ENCODE data around the gene ZNF771.

Gene ZNF771

DNA sequence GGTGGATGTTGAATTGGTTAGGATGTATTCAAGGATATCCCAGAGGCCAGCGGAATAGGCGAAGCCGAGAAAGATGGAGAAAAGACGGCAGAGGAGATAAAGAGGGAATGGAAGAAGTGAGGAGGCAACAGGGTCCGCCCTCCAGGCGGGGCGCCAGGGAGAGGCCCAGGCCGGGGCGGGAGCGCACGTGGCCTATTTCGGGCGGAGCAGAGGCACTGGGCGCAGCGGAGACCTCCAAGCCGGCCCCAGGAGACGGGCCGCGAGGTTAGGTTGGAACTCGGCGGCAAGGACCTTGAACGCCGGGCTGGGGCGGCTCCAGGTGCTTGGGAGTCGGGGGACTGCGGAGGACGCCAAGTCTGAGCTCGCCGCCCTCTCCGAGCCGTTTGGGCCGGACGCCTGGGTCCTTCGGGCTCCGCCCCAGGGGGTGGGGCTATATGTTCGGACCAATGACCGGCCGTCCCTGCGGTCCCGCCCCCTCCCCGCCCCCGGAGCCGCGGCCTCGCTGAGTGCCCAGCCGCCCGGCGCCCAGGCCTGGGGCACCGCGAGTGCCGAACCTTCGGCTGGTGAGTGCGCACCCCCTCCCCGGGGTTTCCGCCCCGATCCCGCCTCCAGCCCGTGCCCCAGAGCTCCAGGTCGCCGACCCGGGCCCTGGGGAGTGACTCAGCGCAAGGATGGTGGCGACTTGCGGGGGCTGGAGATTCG is at the start of gene ZNF771:
Gene ZNF771, plus strand, starts transcription at position 505 of the 702 bp plus-strand sequence. CDS start 448 bp downstream, outside the sequence.
- peak; percentile 94 for DNase-seq

DNA sequence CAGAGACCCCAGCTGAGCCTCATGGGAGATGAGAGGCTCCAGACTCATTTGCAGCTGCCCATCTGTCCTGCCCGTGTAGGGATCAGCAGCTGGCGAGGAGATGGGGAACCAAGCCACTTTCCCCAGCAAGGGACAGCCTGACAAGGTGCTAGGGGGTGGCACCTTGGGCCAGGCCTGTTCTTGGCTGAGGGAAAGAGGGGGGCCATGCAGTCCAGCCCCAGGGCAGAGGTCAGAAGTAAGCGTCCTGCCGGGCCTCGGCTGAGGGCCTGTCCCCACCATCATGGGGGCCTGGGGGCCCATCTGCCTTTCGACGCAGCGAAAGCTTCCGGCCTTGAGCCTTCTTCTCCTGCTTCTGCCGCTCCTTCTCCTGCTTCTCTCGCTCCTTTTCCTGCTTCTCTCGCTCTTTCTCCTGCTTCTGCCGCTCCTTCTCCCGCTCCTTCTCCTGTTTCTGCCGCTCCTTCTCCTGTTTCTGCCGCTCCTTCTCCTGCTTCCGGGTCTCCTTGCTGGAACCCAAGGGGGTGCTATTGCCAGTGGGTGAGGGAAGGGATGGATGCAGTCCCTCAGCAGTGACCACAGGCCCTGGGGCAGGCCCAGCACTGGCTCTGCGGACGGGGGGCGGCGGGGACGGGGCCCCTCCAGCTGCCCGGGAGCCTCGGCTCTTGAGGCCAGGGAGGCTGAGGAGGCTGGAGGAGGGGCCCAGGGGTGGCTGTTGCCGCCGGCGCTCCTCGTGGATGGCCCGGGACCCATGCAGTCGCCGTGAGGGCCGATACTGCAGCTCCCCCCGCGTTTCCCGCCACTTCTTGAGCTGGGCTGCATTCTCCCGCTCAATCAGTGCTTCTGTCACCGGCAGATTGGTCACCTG is 49.5 kb upstream of the ZNF771 start:
- no peak for DNase-seq

DNA sequence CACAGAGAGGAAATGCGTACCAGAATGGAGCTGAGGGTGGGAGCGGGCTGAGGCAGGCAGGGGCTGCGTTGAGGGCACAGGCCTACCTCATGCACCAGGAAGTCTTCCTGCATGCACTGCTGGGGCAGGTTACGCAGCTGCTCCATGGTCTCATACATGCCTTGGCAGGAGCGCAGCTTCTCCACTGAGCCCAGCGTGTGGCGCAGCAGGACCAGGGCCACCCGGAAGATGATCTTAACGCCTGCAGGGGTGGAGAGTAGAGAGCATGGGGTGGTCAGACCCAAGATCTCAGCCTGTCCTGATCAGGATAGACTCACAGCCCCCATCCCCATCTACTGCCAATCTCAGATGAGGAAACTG is 48.8 kb upstream of the ZNF771 start:
- no peak for DNase-seq

DNA sequence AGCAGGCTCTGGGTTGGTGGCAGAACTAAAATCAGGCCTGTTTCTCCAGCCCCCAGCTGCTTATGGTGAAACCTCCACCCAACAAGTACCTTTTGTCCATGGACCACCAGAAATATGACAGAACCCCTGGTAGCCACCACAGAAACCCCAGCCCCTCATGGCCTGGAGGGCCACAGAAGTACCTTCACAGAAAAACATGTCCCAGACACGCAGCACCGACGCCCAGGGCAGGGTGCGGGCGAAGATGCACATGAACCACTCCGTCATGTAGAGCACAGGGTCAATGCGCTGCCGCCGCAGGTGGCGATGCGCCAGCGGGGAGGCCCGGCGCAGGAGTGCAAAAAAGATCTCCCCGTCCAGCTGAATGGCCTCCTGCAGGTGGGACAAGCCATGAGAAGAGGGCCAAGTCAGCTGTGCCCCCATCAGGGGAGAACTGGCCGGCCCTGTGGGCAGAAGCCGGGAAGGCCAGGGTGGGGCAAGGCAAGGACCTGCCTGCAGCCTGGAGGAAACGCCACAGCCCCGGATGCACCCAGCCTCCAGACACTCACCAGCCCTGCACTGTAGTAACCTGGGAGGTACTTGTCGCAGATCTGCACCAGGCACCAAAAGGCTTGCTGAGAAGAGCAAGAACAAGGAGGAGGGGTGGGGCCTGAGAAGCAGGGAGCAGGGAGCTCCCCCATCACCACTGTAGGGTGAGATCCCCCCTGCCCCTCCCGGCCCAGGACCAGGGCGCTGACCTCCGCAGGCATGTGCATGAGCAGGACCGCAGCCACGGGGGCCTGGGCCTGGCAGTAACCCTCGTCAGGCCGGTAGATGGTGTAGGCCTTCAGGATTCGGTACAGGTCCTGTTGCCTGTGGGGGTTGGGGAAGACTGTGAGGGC is 48.2 kb upstream of the ZNF771 start:
- DNase-seq: no peak

DNA sequence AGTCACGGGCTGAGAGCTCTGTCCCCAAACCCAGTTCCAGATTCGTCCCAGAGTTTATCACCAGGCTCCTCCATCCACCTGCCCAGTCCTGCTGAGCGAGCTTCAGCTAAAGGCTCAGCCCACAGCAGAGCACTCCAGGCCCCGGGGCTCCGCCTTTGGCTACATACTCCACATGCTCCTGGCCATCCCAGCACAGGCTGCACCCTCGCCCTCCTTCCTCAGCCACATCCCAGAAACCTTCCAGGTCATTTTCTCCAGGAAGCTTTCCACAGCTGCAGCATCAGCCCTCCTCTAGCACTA is 47.6 kb upstream of the ZNF771 start:
- no peak for DNase-seq

DNA sequence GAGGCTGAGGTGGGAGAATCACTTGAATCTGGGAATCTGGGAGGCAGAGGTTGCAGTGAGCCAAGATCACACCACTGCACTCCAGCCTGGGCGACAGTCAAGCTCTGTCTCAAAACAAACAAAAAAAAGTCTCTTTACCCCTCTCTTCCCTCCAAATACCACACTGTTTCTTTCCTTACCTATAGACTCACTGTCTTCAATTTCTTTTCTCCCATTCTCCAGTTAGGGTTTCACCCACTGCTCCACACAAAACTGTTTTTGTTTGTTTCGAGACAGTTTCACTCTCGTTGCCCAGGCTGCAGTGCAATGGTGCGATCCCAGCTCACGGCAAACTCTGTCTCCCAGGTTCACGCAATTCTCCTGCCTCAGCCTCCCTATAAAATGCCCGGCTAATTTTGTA is 46.2 kb upstream of the ZNF771 start:
- DNase-seq: no peak

DNA sequence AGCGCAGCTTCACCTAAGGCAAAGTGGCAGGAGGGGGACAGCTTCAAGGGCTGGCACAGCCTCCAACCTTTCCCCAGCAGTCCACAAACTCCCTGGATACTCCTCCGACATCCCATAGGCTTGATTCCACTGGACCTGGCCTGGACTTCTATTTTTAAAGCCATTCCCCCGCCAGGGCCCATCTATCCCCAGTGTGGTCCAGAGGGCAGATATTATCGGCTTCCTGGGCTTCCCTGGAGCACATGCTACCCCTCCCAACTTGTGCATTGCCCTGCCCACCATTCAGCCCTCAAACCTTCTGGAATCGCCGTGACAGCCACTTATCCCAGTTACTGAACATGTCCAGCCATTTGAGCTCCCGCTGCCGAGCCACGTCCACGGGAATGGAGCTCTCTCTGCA is 42.2 kb upstream of the ZNF771 start:
- no peak for DNase-seq

DNA sequence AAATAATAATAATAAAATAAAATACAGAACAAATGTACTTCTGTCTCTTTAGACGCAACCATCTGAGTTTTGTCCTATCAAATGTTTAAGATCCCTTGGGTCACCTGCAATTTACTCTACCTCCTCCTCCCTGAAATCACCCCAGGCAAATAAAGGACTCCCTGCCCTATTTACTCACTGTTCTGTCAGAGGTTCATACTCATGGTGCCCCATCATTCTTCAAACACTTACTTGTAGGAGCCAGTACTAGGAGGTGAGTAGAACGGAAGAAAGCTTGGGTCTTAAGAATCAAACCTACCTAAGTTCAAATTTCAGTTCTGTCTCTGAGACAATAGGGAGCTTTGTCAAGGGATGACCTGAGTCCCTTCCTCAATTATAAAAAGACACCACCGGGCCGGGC is 40.9 kb upstream of the ZNF771 start:
- no peak for DNase-seq

DNA sequence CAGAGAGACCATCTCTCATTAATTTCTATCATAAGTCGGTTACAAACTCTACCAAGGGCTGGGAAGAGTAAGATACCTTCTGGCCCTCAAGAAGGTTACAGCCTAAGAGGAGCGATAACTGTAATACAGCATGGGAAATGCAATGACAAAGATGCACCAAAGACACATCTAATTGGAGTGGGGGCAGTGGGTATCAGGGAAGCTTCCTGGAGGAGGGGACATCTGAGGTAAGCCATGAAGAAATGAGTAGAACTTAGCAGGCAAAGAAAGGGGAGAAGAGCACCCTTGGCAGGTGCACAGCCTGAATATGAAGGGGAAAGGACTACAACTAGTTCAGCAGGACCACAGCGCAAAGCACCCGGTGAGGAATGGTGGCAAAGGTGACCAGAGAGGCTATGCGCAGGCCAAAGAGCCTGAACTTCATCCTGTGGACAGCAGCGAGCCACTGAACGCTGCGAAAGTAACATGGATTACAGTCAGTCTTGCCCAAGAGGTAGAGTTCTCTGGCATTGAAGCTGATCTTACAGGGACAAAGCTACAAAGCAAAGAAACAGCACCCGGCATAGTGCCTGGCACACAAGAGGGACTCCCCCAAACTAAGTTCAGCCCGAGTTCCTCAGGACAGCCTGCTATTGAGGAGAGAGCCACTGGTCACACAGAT is 39.9 kb upstream of the ZNF771 start:
- no peak for DNase-seq

DNA sequence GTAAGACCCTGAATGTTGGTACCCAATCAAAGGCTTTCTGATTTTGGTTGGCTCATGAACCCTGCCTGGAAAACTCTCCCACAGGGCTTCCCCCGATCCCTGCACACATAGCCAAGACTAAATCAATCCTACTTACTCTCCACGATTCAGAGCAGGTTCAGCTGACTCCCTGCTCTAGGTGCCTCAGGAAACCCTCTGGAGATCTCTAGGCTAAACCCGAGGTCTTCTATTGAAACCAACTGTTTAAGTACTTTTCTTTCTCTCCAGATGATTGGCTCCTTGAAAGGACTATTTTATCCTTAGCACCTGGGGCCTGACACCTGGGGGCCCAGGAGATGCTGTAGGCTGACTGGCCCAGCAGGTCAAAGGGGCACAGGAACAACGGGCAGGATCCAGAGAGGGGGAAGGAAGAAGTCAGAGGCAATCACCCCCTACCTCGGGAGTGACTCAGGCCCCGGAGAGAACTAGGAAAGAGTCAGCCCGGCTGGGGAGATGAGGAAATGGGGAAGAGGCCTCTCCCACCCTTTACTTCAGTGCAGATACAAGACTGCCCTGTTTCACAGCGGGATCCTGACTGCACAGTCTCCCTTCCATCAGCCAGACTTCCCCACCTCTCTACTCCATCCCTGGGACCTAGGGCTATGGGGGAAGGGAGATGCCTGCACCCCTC is 39.1 kb upstream of the ZNF771 start:
- DNase-seq: peak; percentile 56

DNA sequence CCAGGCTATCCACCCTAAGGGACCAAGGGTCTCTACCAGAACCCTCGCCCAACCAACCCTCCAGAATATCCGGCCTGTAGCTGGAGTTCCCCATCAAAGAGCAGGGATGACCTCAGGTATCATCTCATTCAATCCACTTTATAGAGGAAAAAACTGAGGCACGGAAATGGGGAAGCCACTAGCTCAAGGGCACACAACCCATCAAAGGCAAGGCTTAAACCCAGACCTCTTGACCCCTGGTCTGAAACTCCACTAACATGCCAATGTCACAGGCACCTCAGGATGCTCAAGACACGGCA is 38.7 kb upstream of the ZNF771 start:
- no peak for DNase-seq

DNA sequence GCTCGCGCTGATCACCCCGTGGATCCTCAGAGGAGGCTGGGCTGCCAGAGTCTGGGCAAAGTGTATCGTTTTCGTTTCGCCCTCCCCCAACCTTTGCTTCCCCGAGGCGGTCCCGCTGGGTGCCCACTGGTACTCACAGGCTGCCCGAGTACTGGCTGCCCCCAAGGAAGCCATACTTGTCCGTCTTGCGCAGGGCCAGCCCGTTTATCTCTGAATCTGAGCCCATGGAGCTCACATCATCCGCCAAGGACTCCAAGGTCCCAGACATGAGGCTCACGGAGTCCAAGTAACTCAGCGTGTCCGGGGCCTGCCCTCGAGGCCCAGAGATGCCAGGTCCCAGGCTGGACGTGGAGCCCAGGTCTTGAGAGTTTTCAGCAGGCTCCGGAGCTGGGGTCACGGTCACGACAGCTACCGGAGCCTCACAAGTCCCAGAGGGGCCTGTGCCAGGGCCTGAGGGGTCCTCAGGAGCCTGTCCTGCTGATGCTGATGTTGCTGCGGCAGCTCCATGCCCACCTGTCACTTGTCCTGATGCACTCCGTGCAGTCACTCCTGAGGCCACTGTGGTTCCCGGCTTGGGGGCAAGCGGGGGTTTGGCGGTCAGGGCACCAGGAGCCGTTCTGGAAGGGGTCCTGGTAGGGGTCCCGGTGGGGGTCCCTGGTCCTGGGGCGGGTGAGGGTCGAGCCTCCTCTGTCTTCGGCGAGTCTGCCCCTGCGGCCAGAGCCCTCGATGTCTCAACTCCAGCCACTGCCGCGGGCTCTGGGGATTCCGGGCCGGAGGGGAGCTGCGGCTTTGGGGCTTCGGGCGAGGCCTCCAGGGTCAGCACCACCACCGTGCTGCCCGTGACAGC is 38.1 kb upstream of the ZNF771 start:
- peak; percentile 65 for DNase-seq

DNA sequence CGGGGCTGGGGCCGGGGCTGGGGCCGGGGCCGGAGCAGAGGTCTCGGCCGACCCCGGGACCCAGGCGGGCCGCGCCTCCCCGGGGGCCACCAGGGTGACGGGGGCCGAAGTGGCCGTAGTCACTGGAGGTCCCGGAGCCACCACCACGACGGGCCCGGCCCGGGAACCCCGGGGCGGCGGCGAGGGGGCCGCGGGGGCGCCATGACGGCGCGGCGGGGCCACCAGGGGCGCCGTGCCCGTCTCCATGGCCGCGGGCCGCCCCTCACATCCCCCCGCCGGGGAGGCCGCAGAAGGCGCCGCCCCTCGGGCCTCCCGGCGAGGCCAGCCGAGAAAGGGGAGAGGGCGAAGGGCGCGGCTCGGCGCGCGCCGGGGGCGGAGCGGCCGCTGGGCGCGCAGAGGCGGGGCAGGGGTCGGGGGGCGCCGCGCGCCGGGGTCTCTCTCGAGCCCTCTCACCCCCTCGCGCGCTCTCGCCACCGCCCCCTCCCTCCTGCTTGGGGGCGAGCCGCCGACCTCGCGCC is 37.4 kb upstream of the ZNF771 start:
- no peak for DNase-seq

DNA sequence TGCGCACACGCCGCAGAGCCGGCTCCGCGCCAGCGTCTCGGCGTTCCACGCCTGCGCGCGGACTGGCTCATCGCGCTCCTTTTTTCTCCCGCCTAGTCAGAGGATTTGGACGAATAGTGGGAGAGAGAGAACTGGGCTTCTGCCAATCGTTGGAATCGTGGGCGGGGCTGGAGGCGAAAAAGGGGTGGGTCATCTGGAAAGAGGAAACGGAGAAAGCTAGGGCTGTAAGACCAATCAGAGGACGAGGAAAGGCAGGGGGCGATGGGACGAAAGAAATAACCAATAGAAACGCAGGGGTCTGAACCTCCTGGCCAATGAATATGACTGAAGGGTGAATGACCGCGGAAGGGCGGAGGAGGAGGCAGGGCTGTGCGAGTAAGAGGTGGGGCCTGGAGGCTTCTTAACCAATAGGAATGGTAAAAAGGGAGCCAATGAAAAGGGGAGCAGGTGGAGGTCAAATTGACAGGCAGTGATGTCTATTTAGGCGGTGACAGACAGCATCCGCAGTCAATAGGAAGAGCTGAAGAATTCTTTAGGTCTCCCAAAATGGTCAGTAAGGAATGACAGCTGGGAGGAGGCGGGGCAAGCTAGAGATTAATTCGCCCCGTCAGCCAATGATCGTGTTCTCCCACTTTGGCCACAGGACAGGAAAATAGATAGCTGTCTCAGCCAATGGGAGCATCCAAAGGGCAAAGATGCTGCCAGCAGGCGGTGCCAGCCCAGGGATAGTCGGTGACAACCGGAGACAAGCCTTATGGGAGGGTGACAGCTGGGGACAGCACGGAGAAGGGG is 36.8 kb upstream of the ZNF771 start, which contains the start of gene TBC1D10B:
Gene TBC1D10B, minus strand, starts transcription at position 39 of the 792 bp plus-strand sequence. CDS start 311 bp downstream, outside the sequence.
- peak; percentile 96 for DNase-seq

DNA sequence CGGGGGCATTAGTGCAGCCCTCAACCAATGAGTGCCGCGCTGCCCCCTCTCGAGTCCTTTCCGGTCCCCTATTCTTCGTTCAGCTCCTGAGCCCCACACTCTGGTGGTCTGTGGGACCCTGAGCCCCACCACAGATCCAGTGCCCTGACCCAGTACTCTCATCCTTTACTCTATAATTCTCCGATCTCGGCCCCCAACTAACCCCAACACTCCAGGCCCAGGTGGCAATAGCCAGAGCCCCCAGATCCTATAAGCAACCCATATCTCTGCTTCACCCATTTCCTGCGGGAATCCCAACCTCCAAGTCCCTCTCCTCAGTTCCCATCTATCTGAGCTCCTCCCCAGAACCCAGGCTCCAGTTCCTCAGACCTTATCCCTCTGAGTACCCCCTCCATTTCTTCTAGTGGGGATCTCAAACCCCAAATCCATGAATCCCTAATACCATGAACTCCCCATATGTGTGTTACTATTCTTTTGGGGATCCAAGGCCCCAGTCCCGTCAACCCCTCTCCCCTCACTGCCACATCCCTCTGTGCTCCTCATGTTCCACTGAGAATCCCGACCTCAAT is 36.1 kb upstream of the ZNF771 start:
- DNase-seq: no peak

DNA sequence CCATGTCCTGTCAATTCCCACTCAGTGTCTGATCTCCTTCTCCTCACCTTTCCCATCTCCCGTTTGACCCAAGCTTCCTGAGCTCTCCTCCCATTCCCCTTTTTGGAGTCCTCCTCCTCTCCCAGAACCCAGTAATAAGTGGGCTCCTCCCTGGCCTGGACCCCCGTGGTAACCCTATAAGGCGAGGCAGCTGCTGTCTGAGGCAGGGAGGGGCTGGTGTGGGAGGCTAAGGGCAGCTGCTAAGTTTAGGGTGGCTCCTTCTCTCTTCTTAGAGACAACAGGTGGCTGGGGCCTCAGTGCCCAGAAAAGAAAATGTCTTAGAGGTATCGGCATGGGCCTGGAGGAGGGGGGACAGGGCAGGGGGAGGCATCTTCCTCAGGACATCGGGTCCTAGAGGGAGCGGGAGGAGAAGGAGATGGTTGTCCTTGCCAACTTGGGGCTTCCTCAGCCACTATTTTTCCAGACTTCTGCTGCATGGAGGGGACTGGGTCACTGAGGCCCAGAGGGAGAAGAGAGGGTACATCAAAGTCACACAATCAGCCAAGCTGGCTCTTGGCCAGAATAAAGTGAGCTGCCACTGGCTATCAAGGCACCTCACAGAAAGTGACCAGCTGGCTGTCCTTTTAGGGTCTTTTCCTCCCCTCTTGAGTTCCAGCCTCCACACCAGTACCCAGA is 35.2 kb upstream of the ZNF771 start:
- peak; percentile 55 for DNase-seq

DNA sequence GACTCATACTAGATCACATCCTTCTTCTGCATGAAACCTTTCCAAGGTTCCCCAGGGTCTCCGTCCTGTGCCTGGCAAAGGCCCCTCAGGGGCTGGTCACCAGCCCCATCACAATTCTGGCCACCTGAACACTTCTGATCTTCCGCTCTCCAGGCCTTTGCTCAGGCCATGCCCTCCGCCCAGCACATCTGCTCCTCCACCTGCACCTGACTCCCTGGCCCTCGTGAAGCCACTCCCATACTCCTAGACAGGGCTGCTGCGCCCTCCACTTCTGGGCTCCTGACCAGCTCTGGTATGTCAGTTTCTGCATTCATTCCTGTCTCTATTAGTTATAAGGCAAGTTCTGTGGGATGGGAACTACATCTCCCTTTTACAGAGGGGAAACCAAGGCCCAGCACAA is 34.7 kb upstream of the ZNF771 start:
- no peak for DNase-seq

DNA sequence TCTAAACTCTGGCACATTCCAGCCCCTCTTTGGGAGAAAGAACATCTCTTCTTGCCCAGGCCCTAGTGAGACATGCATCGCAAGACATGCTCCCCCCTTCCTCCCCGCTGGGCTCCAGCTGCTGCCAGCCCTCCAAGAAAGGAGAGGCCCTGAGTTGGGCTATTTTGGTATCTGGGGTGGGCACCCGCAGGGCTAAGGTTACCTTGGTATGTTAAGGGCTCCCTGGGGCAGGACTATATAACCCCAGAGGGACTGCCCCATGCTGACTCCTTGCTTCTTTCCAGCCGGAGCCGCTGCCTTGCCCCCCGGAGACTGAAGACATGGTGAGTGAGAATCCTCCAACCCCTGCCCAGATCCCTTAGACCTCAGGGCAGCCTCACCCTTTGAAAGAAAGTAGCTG is 32.9 kb upstream of the ZNF771 start, which contains the start of gene MYL11:
Gene MYL11, plus strand, starts transcription at position 265 of the 400 bp plus-strand sequence. Its CDS starts 56 bp downstream, at position 321.
- no peak for DNase-seq

DNA sequence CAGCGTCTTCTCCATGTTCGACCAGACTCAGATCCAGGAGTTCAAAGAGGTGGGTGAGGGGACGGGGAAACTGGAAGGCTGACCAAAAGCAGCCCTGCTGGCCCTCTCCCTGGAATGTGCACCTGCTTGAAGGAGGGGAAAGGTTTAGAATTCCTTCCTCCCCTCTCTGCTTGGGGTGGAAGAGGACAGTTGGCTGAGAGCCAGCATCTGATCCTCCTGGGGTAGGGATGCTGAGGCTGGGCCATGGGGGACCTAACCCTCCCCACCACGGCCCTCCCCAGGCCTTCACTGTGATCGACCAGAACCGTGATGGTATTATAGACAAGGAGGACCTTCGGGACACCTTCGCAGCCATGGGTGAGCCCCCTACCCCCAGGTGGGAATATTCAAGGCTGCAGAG is 31.5 kb upstream of the ZNF771 start:
- no peak for DNase-seq

Data from activated CD8-positive, alpha-beta memory T cell treated with anti-CD3 and anti-CD28 coated beads, Interleukin-2, amount 50 U/mL, for 48 hours (primary cell).